OCI-LY7 (cell line): Measurements from ENCODE around the gene HOGA1. TPM values are rescaled to one million over a fixed set of nuclear protein-coding genes. Genes with fewer than 3 reads are reported as not detected.

ENCODE experiments used
- BruUV-seq: library from RNA; stranded (reverse); fragments of 400-500 nt; replicated peaks from 2 replicates; lab custom pipeline; 2021; lab: Mats Ljungman, UMichigan
- CTCF ChIA-PET: fragments of 300-600 bp; sonication (Branson Sonifier 250); formaldehyde crosslinking; loops from one replicate; lab custom pipeline; 2022; ENCODE audit warnings: antibody characterized with exemption; ENCODE audit not compliant: unreplicated experiment; lab: Charles Lee
- POLR2A ChIA-PET: fragments of 300-600 bp; sonication (Branson Sonifier 250); formaldehyde crosslinking; loops from one replicate; lab custom pipeline; 2022; ENCODE audit warnings: antibody characterized with exemption; lab: Charles Lee
- DNase-seq: peaks from one replicate; pipeline ENCODE4 v3.0.0-alpha.2; 2015; ENCODE audit warnings: low spot score
- H2AFZ ChIP-seq: fragments of 200-600 bp; sonication (generic), shearing (Covaris generic); 2 replicates; pipeline ENCODE4 v1.6.1; 2014; ENCODE audit warnings: mild to moderate bottlenecking, antibody characterized with exemption, low read length, moderate library complexity
- H3K27ac ChIP-seq: fragments of 200-600 bp; sonication (generic); 2 replicates; pipeline ENCODE4 v1.5.1; 2014; ENCODE audit warnings: mixed run types, low read depth, mild to moderate bottlenecking, moderate library complexity, low read length, inconsistent platforms; ENCODE audit not compliant: poor library complexity, severe bottlenecking
- H3K36me3 ChIP-seq: fragments of 200-600 bp; sonication (generic); 2 replicates; pipeline ENCODE4 v1.6.1; 2014; ENCODE audit warnings: mild to moderate bottlenecking, antibody characterized with exemption, low read length, moderate library complexity, mixed read lengths; ENCODE audit not compliant: insufficient read depth
- H3K4me1 ChIP-seq: fragments of 200-600 bp; sonication (generic); 2 replicates; pipeline ENCODE4 v1.5.1; 2014; ENCODE audit warnings: mild to moderate bottlenecking, low read length; ENCODE audit not compliant: insufficient read depth, poor library complexity, severe bottlenecking
- H3K4me2 ChIP-seq: fragments of 200-600 bp; sonication (generic); 2 replicates; pipeline ENCODE4 v1.6.1; 2014; ENCODE audit warnings: mild to moderate bottlenecking, low read length
- H3K4me3 ChIP-seq: fragments of 200-600 bp; sonication (generic); 2 replicates; pipeline ENCODE4 v1.5.1; 2014; ENCODE audit warnings: mild to moderate bottlenecking, low read depth, low read length; ENCODE audit not compliant: poor library complexity, severe bottlenecking
- H3K79me2 ChIP-seq: fragments of 200-600 bp; sonication (generic); 2 replicates; pipeline ENCODE4 v1.6.1; 2016; ENCODE audit warnings: low read depth, mild to moderate bottlenecking, low read length, moderate library complexity, mixed read lengths; ENCODE audit not compliant: insufficient read depth
- H3K9me2 ChIP-seq: fragments of 200-600 bp; sonication (generic); 2 replicates; pipeline ENCODE4 v1.6.1; 2016; ENCODE audit warnings: mild to moderate bottlenecking, low read length, mixed read lengths; ENCODE audit not compliant: insufficient read depth
- H3K9me3 ChIP-seq: fragments of 200-600 bp; sonication (generic); 2 replicates; pipeline ENCODE4 v1.6.1; 2014; ENCODE audit warnings: mild to moderate bottlenecking, mixed run types, low read length, mixed read lengths
- H4K20me1 ChIP-seq: fragments of 200-600 bp; sonication (generic); 2 replicates; pipeline ENCODE4 v1.6.1; 2014; ENCODE audit warnings: mild to moderate bottlenecking, antibody characterized with exemption, low read length, moderate library complexity, mixed read lengths; ENCODE audit not compliant: insufficient read depth
- CTCF ChIP-seq: fragments of 200-600 bp; sonication (generic); conservative IDR thresholded peaks from 2 replicates; pipeline ENCODE4 v1.5.1; 2014; ENCODE audit warnings: mild to moderate bottlenecking, antibody characterized with exemption, low read length, moderate library complexity, mixed read lengths
- EZH2phosphoT487 ChIP-seq: fragments of 200-600 bp; sonication (generic); IDR thresholded peaks from 2 replicates; pipeline ENCODE4 v1.6.1; 2018; ENCODE audit warnings: low read depth, borderline replicate concordance, mild to moderate bottlenecking, mixed run types, antibody characterized with exemption, low read length, moderate library complexity, mixed read lengths
- intact Hi-C: fragments of 100-400 bp; cut with micrococcal nuclease; formaldehyde crosslinking; loops from one replicate; pipeline ENCODE4 v1.10.0; 2022; ENCODE audit not compliant: unreplicated experiment
- total RNA-seq, 2 experiments: library from RNA; depleted of rRNA in 1 of 2; stranded (reverse); fragments of >200 nt in 1 of 2; shearing (Covaris generic) in 1 of 2; gene quantifications; 2 replicates each; pipeline ENCODE4 v1.2.3, GENCODE V29; 2014 to 2022

The HOGA1 gene
- total RNA-seq, 2 experiments from 2014 or later: 0.25 TPM; not detected in 1

GRCh38 chr10:97577701-97578100, 6.5 kb upstream of the HOGA1 start:
- Histone ChIP-seq H4K20me1 (no peaks in the 10 kb centered on the region), H3K4me2 (no peak overlapping the region), H2AFZ (no peak overlapping the region), H3K36me3 (no peaks in the 10 kb centered on the region), H3K4me1 (no peaks in the 10 kb centered on the region), H3K79me2 (no peaks in the 10 kb centered on the region), H3K9me2 (no peaks in the 10 kb centered on the region), H3K4me3 (no peak overlapping the region), H3K27ac (no peak overlapping the region), H3K9me3 (no peaks in the 10 kb centered on the region)
- no peak for DNase-seq
- POLR2A ChIA-PET: interaction anchor here (0.6 kb wide), 1 partner anchor 14 kb away, joined by 4 read pairs; no protein-coding TSS in a partner anchor
- no peak for TF ChIP-seq CTCF
- TF ChIP-seq EZH2phosphoT487: no peak
- CTCF ChIA-PET: no interaction called here
- intact Hi-C loops: no loop called here
- no TSS peak for BruUV-seq

- Histone ChIP-seq H4K20me1 (no peaks in the 10 kb centered on the region), H3K36me3 (no peaks in the 10 kb centered on the region), H3K27ac (no peak overlapping the region), H3K4me1 (no peaks in the 10 kb centered on the region), H3K4me2 (no peak overlapping the region), H3K79me2 (no peaks in the 10 kb centered on the region), H2AFZ (no peak overlapping the region), H3K9me3 (no peaks in the 10 kb centered on the region), H3K4me3 (no peak overlapping the region), H3K9me2 (no peaks in the 10 kb centered on the region)
- ChIA-PET POLR2A (interaction anchor here (0.6 kb wide), 1 partner anchor 790 kb away, joined by 4 read pairs; no protein-coding TSS in a partner anchor), CTCF (no interaction called here)
- no TSS peak for BruUV-seq
- no peak for DNase-seq
- no peak for TF ChIP-seq EZH2phosphoT487
- TF ChIP-seq CTCF: no peak
- intact Hi-C loops: no loop called here
These were observed 5.9 kb upstream of the HOGA1 start for GRCh38 chr10:97578171-97578844.
